Measurements from ENCODE around the gene CMSS1.

CMSS1 gene

GRCh38 chr3:99958222-99958912 is 140.7 kb downstream of the CMSS1 start:
- DNase-seq (ENCODE audit: low read depth in 2 of 2): no peak

GRCh38 chr3:99960123-99960878 is 142.6 kb downstream of the CMSS1 start:
- DNase-seq (ENCODE audit: low read depth in 2 of 2): no peak

DNA sequence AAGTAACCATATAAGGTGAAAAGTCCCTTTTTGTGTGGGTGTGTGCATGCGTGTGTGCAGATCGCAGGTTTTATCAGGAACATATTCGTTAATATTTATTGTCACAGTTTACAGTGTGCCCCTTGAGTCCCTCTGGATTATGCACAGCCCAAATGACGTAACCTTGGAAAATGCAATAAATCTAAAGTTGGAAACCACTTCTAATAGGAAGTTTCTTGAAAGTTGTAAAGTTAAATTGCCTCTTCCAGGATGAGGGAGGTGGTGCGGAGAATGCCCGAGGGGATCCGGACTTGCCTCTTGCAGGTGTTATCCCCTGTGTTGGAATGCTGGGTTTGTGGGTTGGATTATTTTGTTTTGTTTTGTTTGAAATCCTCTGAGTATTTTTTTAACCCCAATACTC is 143.3 kb downstream of the CMSS1 start:
- no peak for DNase-seq (ENCODE audit: low read depth in 2 of 2)

- no peak for DNase-seq (ENCODE audit: low read depth in 2 of 2)
These were observed 144.3 kb downstream of the CMSS1 start for GRCh38 chr3:99961756-99962515.

DNA sequence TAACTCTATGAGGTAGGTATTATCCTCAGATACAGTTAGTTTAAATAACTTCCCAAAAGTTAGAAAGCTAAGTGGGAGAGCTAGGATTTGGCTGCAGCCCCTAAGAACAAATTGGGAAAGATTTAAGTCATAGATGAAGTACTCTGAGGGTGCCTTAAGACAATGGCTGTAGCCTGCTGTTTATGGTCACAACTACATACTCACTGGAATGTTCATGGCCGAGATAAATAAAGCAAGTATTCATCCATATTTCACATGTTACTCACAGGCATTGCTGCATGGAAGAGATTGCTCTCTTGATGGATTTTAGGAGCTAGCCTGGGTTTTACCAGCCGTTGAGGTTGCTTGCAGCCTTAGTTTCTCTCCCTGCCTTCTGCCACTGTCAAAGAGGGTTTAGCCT is 145.0 kb downstream of the CMSS1 start:
- peak; percentile 65 to 68 for DNase-seq (ENCODE audit: low read depth in 2 of 2)

DNA sequence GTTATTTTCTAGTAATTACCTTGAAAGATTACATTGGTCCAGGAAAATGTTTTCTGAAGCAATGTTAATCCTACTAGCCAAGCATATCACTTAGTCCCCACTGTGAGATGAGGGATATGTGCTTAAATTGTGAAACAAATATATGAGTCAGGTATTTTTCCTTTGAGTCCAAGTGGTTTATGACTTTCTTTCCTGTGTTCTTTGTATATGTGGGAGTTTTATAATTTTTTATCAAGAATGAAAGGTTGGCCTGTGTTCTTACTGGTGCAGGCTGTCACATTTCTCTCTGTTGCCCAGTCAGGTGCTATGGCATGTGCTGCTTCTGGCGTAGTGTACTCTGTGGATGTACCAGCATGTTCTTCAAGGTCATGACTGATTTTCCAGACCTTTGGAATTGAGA is 147.4 kb downstream of the CMSS1 start:
- DNase-seq (ENCODE audit: low read depth in 2 of 2): no peak

GRCh38 chr3:99965681-99966408 is 148.2 kb downstream of the CMSS1 start:
- DNase-seq (ENCODE audit: low read depth in 2 of 2): no peak

DNA sequence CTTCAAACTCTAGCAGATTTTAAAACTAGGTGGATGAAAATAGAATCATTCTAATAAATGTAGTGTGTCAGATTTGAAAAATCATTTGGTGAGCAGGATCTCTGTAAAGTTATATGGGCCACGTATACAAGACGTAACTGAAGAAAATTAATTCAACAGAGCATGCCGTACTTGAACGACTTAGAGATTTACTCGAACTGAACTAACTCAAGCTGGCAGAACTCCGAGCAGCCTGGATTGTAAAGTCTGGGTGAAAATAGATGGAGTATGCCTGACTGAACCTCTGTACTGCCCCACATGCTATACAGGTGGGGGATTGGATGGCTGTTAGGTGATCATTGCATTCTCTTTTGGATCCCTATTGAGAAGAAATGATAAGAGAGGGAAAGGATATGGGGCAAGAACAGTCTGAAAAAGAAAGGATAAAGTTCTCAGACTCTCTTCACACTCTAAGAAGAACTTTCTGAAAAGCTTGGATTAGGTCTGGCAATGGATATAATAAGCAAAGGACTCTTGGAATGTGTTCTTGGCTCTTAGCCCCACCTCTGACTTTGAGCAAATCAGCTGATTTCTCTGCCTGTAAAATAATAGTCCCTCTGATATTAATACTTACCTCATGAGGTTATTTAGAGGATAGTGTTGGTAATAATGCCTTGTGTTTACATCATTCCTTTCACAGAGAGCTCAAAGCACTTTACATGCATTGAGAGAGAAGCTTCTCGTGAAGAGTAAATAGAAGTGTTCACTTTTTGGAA is 149.2 kb downstream of the CMSS1 start:
- peak in 1 of 2 experiments; percentile 34 for DNase-seq (ENCODE audit: low read depth in 2 of 2)

- no peak for DNase-seq (ENCODE audit: low read depth in 2 of 2)
These were observed 150.1 kb downstream of the CMSS1 start for GRCh38 chr3:99967796-99968195.

- no peak for DNase-seq (ENCODE audit: low read depth in 2 of 2)
These were observed 151.5 kb downstream of the CMSS1 start for GRCh38 chr3:99969136-99969535.

GRCh38 chr3:99970198-99970597 is 152.5 kb downstream of the CMSS1 start:
- no peak for DNase-seq (ENCODE audit: low read depth in 2 of 2)

GRCh38 chr3:99971761-99972160 is 154.1 kb downstream of the CMSS1 start:
- DNase-seq (ENCODE audit: low read depth in 2 of 2): no peak

DNA sequence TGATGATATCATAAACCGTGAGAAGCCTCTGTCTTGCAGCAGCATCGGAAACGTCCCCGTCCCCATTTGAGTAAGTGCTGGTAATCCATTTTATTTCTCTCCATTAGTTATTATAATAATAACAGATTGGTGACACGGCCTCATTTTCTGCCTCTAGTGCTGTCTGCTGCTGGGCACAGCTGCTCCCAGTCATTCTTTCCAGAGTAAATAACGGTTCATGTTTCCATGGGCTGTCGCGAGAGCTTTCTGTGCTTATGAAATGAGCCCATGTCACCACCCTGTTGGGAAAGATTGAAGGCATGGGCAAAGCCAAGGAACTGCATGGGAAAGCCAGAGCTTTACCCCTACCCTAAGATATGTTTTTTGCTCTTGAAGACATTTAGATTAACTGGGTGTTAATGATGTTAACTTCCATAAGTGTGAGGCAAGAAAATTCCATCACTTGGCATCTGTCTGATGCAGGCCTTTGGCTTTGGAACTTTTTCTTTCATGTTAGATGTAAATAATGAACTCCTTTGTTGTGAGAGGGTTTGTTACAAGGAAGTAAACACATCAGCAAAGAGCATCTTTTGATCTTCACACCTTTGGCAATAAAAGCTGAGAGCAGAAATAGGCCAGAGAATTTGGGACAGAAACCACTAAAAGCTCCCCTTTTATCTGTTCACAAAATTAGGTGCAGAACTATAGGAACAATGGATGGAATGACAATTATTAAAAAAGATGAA is 154.9 kb downstream of the CMSS1 start:
- DNase-seq (ENCODE audit: low read depth in 2 of 2): no peak

- no peak for DNase-seq (ENCODE audit: low read depth in 2 of 2)
These were observed 157.3 kb downstream of the CMSS1 start for GRCh38 chr3:99974989-99975388.

GRCh38 chr3:99976584-99976983 is 158.9 kb downstream of the CMSS1 start:
- DNase-seq (ENCODE audit: low read depth in 2 of 2): no peak

GRCh38 chr3:99978221-99978620 is 160.6 kb downstream of the CMSS1 start:
- DNase-seq (ENCODE audit: low read depth in 2 of 2): no peak

DNA sequence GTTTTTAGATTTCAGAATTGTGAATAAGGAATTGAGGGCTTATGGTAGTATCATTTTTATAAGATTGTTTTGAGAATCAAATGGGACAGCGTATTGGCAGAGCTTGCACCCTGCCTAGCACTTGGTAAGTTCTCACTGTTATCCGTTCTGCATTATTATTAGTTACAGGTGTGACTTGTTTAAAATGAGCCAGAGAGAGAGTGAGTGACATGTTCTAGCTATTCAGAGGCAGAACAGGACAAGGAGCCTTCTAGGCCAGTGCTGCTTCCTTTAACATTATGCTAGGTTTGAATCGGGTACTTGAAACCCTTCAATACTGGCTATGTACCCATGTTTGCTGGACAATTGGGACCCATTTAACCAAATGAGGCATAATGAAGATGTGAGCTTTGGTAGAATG is 162.9 kb downstream of the CMSS1 start:
- DNase-seq (ENCODE audit: low read depth in 2 of 2): no peak

DNA sequence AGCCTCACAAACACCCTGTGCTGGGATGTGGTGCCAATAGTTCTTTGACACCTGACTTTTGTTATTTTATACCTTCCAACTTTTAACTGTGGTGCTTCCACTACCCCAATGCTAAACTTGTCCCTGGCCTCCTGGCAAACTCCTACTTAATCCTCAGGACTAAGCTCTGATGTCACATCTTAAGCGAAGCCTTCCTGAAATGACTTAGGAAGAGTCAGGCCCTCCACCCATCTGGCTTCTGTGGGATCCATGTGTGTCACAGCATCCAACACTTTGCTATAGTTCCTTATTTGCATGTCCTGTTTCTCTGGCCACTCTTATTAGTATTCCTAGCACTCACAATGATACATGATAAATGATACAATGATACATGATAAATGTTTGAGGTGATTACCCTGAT is 163.5 kb downstream of the CMSS1 start:
- no peak for DNase-seq (ENCODE audit: low read depth in 2 of 2)

DNA sequence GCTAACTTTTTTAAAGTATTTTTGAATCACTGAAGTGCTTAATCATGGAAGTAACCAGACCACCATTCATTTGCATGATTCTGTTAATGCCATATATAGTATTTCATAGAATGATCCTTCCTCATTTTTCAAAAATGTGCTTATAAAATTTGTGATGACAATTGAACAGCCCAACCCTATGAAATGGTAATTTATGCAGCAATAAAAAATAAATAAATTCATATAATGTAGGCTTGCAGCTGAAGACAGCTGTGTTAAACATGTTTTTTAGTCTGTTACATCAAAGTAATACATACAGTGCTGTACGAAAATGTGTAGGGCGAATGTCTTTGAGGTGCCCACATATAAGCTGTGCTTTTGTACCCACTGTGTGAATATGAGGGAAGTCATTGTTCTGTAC is 165.0 kb downstream of the CMSS1 start:
- no peak for DNase-seq (ENCODE audit: low read depth in 2 of 2)

- DNase-seq (ENCODE audit: low read depth in 2 of 2): peak in 1 of 2 experiments; percentile 15
These were observed 166.5 kb downstream of the CMSS1 start for GRCh38 chr3:99984139-99984538.

GRCh38 chr3:99984668-99985067 is 167.0 kb downstream of the CMSS1 start:
- DNase-seq (ENCODE audit: low read depth in 2 of 2): no peak

All from fibroblast of skin of left quadriceps (primary cell).